Activated gamma-delta T cell treated with anti-CD3 and anti-CD28 coated beads, Interleukin-2, amount 50 U/mL, for 16 hours (primary cell): ENCODE results near the gene LAMC2.
A peak's percentile ranks its signal among the peaks of the same experiment; 100 is the strongest.
"Not testable (repeated sequence)": the region's sequence is repeated elsewhere in the genome, so short reads cannot be mapped to it uniquely, and the experiment has no call there.

Experiments
- DNase-seq: peaks from one replicate; pipeline ENCODE4 v3.0.0-alpha.2; 2020; ENCODE audit warnings: low read depth

LAMC2 gene

GRCh38 chr1:183263886-183264602 lies 78.0 kb downstream of the LAMC2 start:
- DNase-seq = no peak

GRCh38 chr1:183267646-183268431 lies 81.8 kb downstream of the LAMC2 start:
- no peak for DNase-seq

GRCh38 chr1:183270541-183271141 lies 84.6 kb downstream of the LAMC2 start:
- no peak for DNase-seq

DNA sequence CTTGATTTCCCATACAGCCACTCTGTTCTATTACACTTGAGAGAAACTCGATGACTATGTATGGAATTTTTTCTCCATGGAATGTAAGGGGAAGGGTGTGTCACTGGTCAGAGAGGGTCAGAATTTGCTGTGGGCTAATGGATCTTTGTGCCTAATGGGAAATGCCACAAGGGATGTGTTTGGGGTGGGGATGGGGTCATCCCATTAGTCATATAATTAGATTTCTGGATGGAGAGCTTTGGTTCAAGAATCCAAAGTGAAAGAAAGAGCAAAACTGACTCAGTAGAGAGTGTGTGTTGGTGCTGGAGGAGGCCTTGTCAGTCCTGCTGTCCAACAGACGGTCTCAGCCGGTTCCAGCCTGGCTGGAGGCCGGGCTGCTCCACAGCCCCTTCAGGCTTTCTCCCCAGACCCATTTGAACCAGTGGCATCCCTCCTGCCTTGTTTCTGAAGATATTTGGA lies 86.4 kb downstream of the LAMC2 start:
- no peak for DNase-seq

- DNase-seq = no peak
Observed at GRCh38 chr1:183273300-183273699, 87.2 kb downstream of the LAMC2 start.

DNA sequence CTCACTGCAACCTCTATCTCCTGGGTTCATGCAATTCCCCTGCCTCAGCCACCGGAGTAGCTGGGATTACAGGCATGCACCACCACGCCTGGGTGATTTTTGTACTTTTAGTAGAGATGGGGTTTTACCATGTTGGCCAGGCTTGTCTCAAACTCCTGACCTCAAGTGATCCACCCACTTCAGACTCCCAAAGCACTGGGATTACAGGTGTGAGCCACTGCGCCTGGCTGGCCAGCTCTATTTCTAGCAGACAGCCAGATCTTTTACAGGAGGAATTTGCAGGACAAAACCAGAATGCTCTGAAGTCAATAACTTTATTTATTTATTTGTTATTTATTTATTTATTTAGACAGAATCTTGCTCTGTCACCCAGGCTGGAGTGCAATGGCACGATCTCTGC lies 87.9 kb downstream of the LAMC2 start:
- DNase-seq = not testable (repeated sequence)

DNA sequence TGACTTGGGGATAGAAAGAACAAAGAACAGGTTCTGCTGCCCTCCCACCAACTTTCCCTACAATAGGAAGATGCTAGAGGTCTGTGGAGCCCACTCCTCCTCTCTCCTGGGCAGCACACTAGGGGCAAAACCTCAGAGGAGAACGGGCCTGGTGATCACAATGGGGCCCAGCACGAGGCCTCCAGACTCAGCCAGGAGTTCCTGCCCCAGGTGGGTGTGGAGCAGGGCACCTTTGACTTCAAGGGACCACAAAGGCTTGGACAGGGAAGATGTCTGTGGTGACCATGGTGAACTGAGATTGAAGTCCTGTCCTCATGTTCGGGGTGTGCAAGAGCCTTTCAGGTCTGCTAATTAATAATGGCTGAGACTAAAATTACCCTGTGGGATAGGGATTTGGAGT lies 88.8 kb downstream of the LAMC2 start:
- no peak for DNase-seq

- no peak for DNase-seq
Observed at GRCh38 chr1:183275322-183275721, 89.3 kb downstream of the LAMC2 start.

- DNase-seq = no peak
Observed at GRCh38 chr1:183276386-183277080, 90.5 kb downstream of the LAMC2 start.

DNA sequence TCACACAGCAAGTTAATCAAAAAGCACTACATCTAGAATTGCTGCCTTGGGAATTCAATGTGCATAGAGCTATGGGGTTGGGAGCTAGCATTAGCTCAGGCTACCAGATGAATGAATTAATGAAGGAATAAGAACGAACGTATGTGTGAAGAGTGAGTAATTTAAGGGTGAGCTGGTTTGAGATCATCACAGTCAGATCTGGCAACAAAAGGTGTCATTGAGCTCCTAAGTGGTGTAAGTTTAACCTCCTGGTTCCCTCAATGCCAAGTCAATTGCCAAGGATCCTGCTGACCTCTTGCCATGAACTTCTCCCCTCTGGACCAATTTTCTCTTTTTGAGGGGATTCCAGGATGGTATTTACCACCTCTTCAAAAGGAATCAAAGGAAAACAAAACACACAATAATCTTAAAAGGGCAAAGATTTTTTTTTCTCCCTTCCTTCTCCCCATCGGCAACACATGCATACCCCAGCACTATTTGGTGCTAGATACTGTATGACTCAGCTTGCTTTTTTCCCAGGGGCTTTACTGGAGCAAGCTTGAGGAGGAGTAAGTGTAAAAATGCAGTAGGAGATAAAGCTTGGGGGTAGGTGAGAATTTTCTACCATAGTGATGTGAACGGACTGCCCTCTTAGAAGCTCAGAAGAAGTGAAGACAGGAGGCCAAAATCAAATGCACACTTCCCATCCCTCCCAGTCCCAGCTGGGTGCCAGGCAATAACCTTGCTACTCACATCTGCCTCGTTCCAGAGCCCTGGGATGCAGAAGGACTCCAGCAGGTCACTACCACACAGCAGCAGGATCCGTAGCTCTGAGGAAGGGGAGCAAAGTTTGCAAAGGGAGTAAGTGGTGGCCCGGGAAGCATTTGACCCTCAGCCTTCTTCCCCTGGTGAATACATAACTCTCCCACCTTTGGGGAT lies 92.0 kb downstream of the LAMC2 start:
- DNase-seq = no peak

DNA sequence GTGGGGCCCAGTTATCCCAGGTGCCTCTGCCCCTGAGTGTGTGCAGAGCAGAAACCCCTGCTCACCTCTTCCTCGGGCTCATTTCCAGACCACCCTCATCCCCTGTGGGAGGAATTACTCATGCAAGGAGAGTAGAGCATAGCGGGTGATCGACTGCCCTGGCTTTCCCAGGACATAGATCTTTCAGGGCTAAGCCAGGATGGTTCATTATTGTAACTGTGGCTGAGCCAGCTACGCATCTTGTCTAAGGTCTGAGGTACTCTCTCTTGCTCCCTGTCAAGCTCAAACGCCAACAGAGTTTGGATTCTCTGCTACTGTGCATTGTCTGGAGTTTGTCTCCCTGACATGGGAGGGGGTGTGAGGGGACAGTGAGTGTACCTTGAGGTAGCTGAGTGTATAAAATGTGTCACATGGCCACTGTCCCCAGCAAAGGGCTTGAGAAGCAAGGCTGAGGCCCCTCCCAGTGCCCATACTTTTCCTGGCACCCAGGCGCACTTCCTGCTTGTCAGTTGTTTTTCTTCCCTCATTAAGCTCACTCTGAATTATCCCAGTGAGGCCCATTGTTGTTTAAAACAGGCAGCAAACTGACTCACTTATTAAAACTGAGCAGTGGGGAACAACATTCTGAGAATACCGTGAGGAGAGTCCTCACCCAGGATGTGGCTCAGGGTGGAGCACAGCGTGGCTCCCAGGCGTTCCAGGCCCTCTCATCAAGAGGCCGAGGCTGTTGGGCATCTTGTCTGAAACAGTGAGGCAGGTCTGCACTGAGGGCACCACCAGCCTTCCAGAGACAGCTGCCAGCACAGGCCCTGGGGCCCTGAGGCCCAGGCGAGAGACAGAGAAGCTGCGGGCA lies 92.9 kb downstream of the LAMC2 start:
- DNase-seq = no peak

DNA sequence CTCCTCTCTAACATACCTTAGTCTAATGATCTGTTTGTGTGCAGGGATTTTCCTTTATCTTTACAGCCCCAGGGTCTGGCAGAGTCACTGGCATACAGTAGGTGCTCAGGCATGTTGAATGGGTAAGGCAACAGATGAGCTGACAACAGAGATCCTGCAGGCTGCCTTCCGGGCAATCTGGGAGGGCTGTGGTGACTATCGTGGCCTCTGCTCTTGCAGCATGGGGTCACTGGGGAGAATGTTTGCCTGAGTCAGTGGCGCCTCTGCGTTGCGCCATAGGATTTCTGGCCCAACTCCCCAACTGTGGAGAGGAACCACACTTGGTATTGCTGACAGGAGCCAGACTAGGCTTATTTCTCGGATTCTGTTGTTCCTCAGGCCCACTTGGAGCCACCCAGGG lies 93.8 kb downstream of the LAMC2 start:
- no peak for DNase-seq

GRCh38 chr1:183281039-183281438 lies 95.0 kb downstream of the LAMC2 start:
- no peak for DNase-seq

DNA sequence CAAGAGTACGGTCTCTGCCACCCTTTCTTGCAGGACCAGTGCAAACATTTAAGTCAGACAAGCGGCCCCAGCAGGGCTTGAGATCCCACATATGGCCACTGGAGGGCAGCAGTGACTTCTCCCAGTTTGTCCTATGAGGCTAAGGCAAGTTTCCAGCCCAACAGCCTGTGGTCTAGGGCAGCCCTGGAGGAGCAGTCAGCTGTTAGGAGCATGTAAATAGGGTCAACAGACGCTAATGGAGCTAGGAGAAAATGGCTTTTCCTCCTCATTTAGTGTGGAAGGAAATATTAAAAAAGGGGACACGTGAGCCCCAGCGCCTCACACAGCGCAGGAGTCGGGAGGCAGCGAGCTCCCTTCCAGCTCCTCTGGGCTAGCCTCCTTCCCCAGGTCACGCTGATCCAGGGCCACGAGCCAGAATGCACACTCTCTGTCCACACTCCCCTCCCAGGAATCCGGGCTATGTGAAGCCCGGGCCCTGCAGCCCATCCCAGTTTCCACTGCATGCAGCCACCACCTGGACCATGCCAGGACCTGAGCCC lies 95.6 kb downstream of the LAMC2 start:
- DNase-seq = peak; percentile 34

GRCh38 chr1:183282101-183282855 lies 96.2 kb downstream of the LAMC2 start:
- DNase-seq = no peak

- DNase-seq = no peak
Observed at GRCh38 chr1:183283286-183283685, 97.2 kb downstream of the LAMC2 start.

- no peak for DNase-seq
Observed at GRCh38 chr1:183284086-183284485, 98.0 kb downstream of the LAMC2 start.

DNA sequence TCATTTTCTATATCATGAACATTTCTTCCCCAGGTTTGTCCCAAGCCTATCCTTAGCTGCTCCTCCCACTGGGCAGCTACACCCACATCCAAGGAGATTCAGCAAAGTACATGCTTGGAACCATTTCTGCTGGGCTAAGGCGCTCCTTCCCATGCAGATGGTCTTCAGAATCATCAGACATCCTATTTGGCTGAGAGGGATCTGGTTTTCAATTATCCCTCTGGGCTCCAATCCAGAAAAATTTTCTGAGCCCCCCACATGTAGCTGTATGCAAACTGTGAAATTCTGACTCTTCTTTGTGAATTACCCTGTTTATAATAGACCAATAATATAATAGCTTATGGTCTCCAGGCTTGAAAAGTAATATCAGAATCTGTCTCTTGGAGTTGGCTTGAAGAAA lies 99.2 kb downstream of the LAMC2 start:
- DNase-seq = no peak

- no peak for DNase-seq
Observed at GRCh38 chr1:183285746-183286145, 99.7 kb downstream of the LAMC2 start.
